Subcutaneous preadipocyte (primary cell): ENCODE data around the gene MED29. TPM values are rescaled to one million over a fixed set of nuclear protein-coding genes. Genes with fewer than 3 reads are reported as not detected.

Experiments
- small RNA-seq: library from RNA; depleted of rRNA; stranded (forward); fragments of <200 nt; gene quantifications from one replicate; pipeline ENCODE3, GENCODE V24; 2012
- total RNA-seq: library from RNA; depleted of rRNA; stranded (reverse); fragments of >200 nt; gene quantifications from 2 replicates; pipeline ENCODE4 v1.2.3, GENCODE V29; 2012

Gene MED29, protein sequence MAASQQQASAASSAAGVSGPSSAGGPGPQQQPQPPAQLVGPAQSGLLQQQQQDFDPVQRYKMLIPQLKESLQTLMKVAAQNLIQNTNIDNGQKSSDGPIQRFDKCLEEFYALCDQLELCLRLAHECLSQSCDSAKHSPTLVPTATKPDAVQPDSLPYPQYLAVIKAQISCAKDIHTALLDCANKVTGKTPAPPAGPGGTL
- 17.3 and 19.4 TPM in 2 replicates for total RNA-seq

DNA sequence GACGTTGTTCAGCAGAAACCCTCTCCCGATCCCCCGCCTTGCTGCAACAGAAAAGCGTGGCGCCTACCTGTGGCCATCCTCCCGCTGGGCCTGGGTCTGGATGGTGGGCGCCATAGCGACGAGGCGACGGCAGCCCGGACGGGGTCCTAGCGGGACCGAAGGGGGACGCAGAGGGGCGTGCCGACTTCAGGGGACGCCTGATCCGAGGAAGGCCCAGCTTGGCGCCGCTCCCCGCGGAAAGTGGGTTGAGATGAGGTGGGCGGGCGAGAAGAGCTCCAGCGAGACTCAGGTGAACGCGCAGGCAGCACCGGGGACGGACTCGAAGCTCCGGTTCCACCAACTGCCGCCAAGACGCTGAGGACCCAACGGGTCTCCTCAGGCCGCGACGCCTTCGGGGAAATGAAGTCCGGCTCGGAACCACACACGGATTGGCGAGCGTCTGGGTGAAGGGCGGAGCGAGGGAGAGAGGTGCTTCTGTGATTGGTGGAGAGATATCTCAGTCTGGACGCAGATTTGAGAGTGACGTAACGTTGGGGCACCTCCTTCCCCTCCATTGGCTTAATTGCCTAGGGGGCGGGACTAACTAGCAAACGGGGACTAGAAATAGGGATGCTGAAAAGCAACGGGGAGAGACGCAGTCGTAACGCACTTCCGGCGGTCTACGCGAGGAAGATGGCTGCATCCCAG is at the start of gene MED29, which contains the start of gene PAF1:
MED29 (plus strand) TSS at position 628 of the 687 bp plus-strand sequence; CDS start at position 673, 45 bp downstream.
PAF1 (minus strand) TSS at position 356 of the 687 bp plus-strand sequence; CDS start at position 114, 242 bp downstream.

DNA sequence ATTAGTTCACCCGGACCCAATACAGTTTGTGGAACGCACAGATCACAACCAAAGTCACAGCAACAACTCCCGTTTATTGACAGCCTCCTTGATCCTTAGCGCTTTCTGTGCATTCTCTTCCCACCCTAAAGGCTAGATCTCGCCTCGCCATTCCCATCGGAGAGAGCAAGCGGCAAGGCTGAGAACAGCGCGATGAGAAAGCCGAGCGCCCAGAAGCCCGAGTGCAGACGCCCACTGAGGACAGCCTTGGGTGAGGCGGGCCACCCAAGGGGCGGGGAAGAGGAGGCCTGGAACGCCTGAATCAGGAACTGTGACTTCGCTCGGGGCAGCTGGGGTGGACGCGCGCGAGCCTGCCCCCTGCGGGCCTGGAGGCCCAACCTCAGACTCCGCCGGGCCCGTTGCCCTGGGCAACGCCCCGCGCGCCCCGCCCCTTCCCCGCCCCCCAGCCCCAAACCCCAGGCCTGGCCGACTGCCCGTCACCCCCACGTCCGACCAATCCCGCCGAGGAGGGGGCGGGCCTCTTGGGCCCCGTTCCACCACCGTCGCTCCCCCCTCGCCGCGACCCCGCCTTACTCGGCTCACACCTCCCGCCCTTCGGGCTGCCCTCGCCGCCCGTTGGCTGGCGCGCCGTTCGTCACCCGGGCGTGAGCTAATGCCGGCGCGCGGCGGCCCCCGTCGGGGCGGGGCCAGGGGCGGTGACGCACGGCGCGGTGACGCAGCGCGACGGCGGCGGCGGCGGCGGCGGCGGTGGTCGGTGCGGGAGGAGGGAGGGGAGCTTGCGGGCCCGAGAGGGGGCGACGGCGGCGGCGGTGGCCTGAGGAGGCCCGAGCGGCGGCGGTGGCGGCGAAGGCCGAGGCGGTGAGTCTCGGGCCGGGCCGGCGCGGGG is 49.2 kb upstream of the MED29 start, which contains the start of gene SAMD4B:
SAMD4B (plus strand) TSS at position 703 of the 886 bp plus-strand sequence. CDS start 14,473 bp downstream, outside the sequence.

DNA sequence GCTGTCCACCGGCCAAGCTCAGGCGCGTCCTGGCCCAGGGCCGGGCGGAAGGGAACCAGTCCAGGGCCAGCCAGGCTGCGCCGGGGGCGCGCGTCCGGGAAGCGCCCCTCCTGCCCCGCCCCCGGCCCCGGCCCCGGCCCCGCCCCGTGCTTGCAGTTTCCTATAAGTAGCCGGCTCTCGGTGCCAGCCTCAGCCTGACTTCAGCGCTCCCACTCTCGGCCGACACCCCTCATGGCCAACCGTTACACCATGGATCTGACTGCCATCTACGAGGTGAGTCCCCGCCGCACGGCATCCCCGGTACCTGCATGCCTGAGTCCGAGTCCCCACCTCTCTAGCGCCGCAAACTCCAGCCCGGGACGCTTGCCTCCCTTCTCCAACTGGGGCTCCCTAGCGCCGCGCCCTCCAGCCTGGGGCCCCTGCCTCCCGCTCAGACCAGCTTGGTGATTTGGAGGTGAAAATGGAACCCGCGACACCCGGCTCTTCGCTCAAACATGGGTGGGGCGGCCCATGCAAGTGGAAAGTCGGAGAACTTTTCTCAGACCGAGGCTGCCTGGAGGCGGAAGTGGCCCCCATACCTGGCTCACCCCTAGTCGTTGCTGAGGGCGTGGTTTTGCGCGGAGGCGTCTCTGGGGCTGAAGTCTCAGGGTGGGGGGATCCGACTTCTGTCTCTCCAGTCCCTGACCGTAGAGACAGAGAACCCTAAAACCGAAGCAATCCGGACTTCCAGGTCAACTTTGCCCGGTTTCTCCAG is 15.7 kb downstream of the MED29 start, which contains the start of gene ZFP36:
ZFP36 (plus strand) TSS at position 192 of the 754 bp plus-strand sequence; CDS start at position 250, 58 bp downstream.

DNA sequence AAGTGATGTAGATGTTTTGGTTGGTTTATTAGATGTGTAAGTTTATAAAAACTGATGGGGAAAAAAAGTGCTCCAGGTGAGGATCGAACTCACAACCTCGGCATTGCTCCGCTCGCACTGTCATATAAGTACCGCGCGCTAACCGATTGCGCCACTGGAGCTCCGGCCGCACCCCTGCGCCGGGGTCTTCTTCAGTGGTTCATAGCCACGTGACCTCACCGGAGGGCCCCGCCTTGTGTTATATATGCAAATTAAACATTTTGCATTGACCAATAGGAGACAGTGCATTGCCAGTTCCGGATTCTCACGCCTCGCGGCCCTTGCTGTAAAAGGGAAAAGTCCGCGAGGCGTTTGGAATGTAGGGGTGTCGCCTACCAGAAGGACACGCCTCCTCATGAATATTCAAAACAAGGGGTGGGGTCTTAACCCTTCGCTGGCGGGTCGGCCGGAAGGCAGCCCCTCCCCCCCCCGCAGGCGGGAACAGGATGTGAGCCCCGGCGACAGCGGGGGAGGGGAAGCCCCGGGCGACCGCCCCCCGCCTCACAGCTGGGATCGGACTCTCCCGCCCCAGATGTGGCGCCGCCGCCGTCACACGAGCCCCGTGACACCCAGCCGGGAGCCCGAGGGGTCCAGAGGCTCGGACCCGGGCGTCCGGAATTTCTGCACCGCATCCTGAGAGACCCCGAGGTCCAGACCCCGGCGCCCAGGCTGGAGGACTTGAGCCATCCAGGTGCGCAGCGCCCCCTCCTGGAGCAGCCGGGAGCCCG is 21.1 kb downstream of the MED29 start, which contains the start of gene PLEKHG2:
PLEKHG2 (plus strand) TSS at position 570 of the 767 bp plus-strand sequence. CDS start 1,418 bp downstream, outside the sequence.

DNA sequence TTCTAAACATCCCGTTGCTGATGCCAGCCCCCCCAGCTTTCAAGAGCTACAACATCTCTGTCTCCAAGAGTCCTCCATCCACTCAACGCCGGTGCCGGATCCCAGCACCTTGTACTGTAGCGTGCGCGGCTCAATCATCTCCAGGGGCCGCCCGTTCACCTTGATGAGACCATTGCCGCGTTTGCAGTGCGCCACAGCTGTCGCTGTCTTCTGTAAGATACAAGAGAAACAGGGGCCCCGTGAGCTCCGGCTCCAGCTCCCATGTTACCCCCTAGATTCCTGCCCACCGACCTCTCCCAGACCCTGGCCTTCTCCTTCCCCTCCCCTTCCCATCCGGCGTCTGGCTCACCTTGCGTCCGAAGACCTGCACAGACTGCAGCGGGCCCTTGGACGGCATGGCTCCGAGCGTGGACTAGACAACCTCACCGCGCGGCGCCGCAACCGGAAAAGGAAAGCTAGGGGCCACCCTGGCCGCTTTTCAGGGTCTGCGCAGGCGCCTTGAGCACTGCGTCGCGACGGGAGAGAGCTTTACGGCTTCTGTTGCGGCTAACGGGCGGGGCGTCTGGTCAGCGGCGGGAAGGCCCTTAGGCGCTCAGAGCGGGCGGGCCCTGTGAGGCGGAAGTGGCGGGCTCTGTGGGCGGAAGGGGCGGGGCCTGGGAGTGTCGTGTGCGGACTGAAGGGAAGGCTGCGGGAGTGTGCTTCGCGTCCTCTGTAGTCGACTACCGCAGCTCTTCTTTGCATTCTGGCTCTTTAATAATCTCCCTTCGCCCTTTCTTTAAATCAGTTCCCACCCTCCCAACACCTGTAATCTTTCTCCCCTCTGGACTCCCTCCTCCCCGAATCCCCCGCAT is 44.5 kb downstream of the MED29 start, which contains the start of gene RPS16:
RPS16 (minus strand) TSS at position 451 of the 851 bp plus-strand sequence; CDS start at position 397, 54 bp downstream.

DNA sequence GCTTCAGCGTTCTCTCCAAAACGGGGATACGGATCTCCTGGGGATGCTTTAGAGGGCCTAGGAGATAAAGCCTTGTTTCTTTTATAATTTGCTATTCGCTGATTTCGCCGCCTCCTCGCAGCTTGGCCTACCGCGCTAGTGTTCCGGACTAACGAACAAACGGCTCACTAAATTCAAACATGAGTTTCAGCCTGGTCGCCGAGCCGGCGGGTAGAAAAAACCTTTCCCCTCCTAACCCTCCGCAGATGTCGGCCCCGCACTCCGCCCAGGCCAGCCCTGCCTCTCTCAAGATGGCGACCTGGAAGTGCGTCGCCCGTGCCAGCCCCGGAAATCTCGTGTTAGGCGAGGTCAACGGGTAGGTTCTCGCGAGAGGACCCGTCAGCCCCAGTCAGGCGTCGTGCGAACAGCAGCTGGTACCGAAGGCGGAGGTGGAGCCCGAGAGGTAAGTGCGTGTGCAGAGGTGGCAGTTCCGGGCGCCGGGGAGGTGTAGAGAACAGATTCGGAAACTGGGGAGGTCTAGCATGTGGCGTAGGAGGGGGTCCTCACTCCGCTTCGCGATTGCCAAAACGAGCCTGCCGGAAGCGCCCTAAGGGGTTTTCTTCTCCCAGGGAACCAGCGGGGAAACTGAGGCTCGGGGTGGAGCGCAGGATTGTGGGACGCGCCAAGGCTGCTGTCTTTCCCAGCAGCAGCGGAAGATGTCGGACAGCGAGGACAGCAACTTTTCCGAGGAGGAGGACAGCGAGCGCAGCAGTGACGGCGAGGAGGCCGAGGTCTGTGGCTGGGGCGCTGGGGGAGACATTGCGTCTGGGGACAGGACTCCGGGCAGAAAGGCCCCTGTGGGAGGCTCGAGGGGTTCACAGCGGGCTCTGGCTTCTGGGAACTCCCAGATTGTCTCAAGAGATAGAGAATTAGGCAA is 54.3 kb downstream of the MED29 start, which contains the start of gene SUPT5H:
SUPT5H (plus strand) TSS at position 387 of the 916 bp plus-strand sequence; CDS start at position 696, 309 bp downstream.

Small RNA genes within 50 kb of the gene (small RNA-seq; reads per million reads assigned to genes)
- gene AC011445.2 (not detected), gene MIR4530 (not detected), gene RN7SL566P (not detected)

Other genes with a start within 250 kb of the MED29 start
- gene NCCRP1, start 194.4 kb upstream of the MED29 start, total RNA-seq = not detected in 2 replicates
- not detected in 2 replicates for gene SYCN, start 187.1 kb upstream of the MED29 start, total RNA-seq
- not detected in 2 replicates for gene IFNL3, start 146.4 kb upstream of the MED29 start, total RNA-seq
- gene IFNL4, start 142.5 kb upstream of the MED29 start, total RNA-seq = not detected in 2 replicates
- not detected in 2 replicates for gene IFNL2, start 123.0 kb upstream of the MED29 start, total RNA-seq
- not detected in 2 replicates for gene IFNL1, start 95.0 kb upstream of the MED29 start, total RNA-seq
- under 0.01 and 0.20 TPM in 2 replicates for gene LRFN1, start 70.5 kb upstream of the MED29 start, total RNA-seq
- gene GMFG, start 55.3 kb upstream of the MED29 start, total RNA-seq = 0.39 TPM in 1 of 2 replicates, not detected in the other
- gene SAMD4B, start 49.0 kb upstream of the MED29 start, total RNA-seq = 85.2 and 94.0 TPM in 2 replicates
- 28.7 and 29.8 TPM in 2 replicates for gene PAF1, start 272 bp upstream of the MED29 start, total RNA-seq
- 11.1 and 16.9 TPM in 2 replicates for gene ZFP36, start 15.5 kb downstream of the MED29 start, total RNA-seq
- gene PLEKHG2, start 21.3 kb downstream of the MED29 start, total RNA-seq = 9.2 and 15.4 TPM in 2 replicates
- gene RPS16, start 44.6 kb downstream of the MED29 start, total RNA-seq = 40.3 and 64.3 TPM in 2 replicates
- gene SUPT5H, start 54.2 kb downstream of the MED29 start, total RNA-seq = 70.5 and 74.1 TPM in 2 replicates
- 58.1 and 58.4 TPM in 2 replicates for gene TIMM50, start 89.5 kb downstream of the MED29 start, total RNA-seq
- 0.37 and 0.39 TPM in 2 replicates for gene DLL3, start 107.6 kb downstream of the MED29 start, total RNA-seq
- not detected in 2 replicates for gene SELENOV, start 123.8 kb downstream of the MED29 start, total RNA-seq
- 3.9 and 4.8 TPM in 2 replicates for gene EID2B, start 141.5 kb downstream of the MED29 start, total RNA-seq
- 5.9 and 8.6 TPM in 2 replicates for gene EID2, start 148.8 kb downstream of the MED29 start, total RNA-seq
- gene LGALS13, start 211.1 kb downstream of the MED29 start, total RNA-seq = not detected in 2 replicates